ENCODE measurements around the gene NATD1. TPM values are rescaled to one million over a fixed set of nuclear protein-coding genes. Genes with fewer than 3 reads are reported as not detected.

The NATD1 gene
- total and polyA plus RNA-seq, 4 donors = 3.6 to 13.4 (median 6.7) TPM

GRCh38 chr17:21297597-21297996, 44.4 kb upstream of the NATD1 start:
- H3K4me3 ChIP-seq (ENCODE audit: low read length in 2 of 2) = no peak overlapping the region
- ATAC-seq (ENCODE audit: low FRiP score) (no peak), DNase-seq (no peak)
- no peaks in the 10 kb centered on the region for H3K27me3 ChIP-seq (ENCODE audit: control insufficient read depth in 1 of 2, insufficient read depth in 2 of 2, low read length in 1 of 2)
- no peaks in the 10 kb centered on the region for H3K9me3 ChIP-seq (ENCODE audit: control insufficient read depth, low read length)
- no peak overlapping the region for H3K27ac ChIP-seq (ENCODE audit: low read depth in 1 of 2, low read length in 2 of 2)
- peaks cover 0 to 2% of the 10 kb centered on the region in 2 donors for H3K36me3 ChIP-seq (ENCODE audit: control insufficient read depth in 1 of 2, insufficient read depth in 2 of 2, low read length in 1 of 2)
- no peaks in the 10 kb centered on the region for H3K4me1 ChIP-seq (ENCODE audit: control insufficient read depth in 1 of 2, insufficient read depth in 2 of 2, low read length in 2 of 2)
- WGBS, 2 donors = 46 to 57% methylated on average over 10 of the region's 10 CpGs
- intact Hi-C loops (cut with DNase I) = no loop called here

GRCh38 chr17:21297026-21297520, 43.9 kb upstream of the NATD1 start:
- 69 to 71% methylated on average over 10 of the region's 10 CpGs for WGBS, 2 donors
- H3K36me3 ChIP-seq (ENCODE audit: control insufficient read depth in 1 of 2, insufficient read depth in 2 of 2, low read length in 1 of 2) = peaks cover 0 to 2% of the 10 kb centered on the region in 2 donors
- H3K4me1 ChIP-seq (ENCODE audit: control insufficient read depth in 1 of 2, insufficient read depth in 2 of 2, low read length in 2 of 2) = no peaks in the 10 kb centered on the region
- DNase-seq (no peak), ATAC-seq (ENCODE audit: low FRiP score) (no peak)
- H3K27me3 ChIP-seq (ENCODE audit: control insufficient read depth in 1 of 2, insufficient read depth in 2 of 2, low read length in 1 of 2) = no peaks in the 10 kb centered on the region
- no peaks in the 10 kb centered on the region for H3K9me3 ChIP-seq (ENCODE audit: control insufficient read depth, low read length)
- H3K27ac ChIP-seq (ENCODE audit: low read depth in 1 of 2, low read length in 2 of 2) = no peak overlapping the region
- intact Hi-C loops (cut with DNase I) = no loop called here
- no peak overlapping the region for H3K4me3 ChIP-seq (ENCODE audit: low read length in 2 of 2)

DNA sequence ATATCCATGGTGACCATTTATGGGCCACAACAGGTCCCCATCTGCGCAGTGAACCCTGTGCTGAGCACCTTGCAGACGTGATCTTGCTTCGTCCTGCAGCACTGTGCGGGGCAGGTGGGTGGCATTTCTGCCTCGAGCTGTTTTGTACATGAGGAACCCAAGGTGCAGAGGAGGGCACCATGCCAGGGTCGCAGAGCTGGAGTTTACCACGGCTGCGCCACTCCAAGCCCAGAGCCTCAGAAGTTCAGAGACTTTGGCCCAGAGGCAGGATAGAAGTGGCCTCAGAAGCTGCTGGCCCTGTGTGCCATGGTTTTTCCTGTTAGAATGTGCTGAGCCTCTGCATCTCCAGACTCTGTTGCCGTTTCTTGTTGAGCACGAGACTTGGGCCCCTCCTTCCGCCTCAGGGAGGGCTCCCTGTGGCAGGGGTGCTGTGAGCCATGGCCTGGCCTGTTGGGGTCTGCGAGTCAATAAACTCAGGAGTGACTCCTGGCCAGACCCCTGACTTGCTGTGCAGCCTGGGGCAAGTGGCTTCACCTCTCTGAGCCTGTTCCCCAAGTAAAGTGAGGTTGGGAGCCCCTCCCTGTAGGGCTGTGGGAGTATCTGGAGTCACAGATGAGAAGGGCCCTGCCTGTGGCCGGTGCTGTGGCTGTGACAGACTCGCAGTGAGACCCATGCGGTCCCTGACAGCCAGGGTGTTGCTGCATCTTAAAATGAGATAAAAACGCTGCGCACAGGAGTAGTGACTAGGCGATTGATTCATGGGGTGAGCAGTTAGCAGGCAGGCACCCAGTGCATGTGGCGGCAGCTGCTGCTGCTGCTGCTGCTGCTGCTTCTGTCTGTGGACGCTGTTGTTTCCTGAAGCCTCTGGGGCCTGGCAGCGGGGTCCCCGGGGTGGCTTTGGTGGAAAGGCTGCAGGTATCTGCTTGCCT, 43.2 kb upstream of the NATD1 start:
- H3K27me3 ChIP-seq (ENCODE audit: control insufficient read depth in 1 of 2, insufficient read depth in 2 of 2, low read length in 1 of 2) = no peaks in the 10 kb centered on the region
- WGBS, 2 donors = 69 to 71% methylated on average over 22 of the region's 22 CpGs
- ATAC-seq (ENCODE audit: low FRiP score) = no peak
- H3K4me1 ChIP-seq (ENCODE audit: control insufficient read depth in 1 of 2, insufficient read depth in 2 of 2, low read length in 2 of 2) = no peaks in the 10 kb centered on the region
- no peak overlapping the region for H3K27ac ChIP-seq (ENCODE audit: low read depth in 1 of 2, low read length in 2 of 2)
- no peaks in the 10 kb centered on the region for H3K9me3 ChIP-seq (ENCODE audit: control insufficient read depth, low read length)
- intact Hi-C loops (cut with DNase I) = no loop called here
- H3K36me3 ChIP-seq (ENCODE audit: control insufficient read depth in 1 of 2, insufficient read depth in 2 of 2, low read length in 1 of 2) = peaks cover 0 to 2% of the 10 kb centered on the region in 2 donors
- H3K4me3 ChIP-seq (ENCODE audit: low read length in 2 of 2) = no peak overlapping the region
- no peak for DNase-seq

- H3K9me3 ChIP-seq (ENCODE audit: control insufficient read depth, low read length) = no peaks in the 10 kb centered on the region
- H3K27me3 ChIP-seq (ENCODE audit: control insufficient read depth in 1 of 2, insufficient read depth in 2 of 2, low read length in 1 of 2) = no peaks in the 10 kb centered on the region
- intact Hi-C loops (cut with DNase I) = no loop called here
- ATAC-seq (ENCODE audit: low FRiP score) (no peak), DNase-seq (no peak)
- no peaks in the 10 kb centered on the region for H3K4me1 ChIP-seq (ENCODE audit: control insufficient read depth in 1 of 2, insufficient read depth in 2 of 2, low read length in 2 of 2)
- H3K4me3 ChIP-seq (ENCODE audit: low read length in 2 of 2) = no peak overlapping the region
- no peak overlapping the region for H3K27ac ChIP-seq (ENCODE audit: low read depth in 1 of 2, low read length in 2 of 2)
- WGBS, 2 donors = 75% methylated on average over 19 of the region's 19 CpGs
- no peaks in the 10 kb centered on the region for H3K36me3 ChIP-seq (ENCODE audit: control insufficient read depth in 1 of 2, insufficient read depth in 2 of 2, low read length in 1 of 2)
Observed at GRCh38 chr17:21295036-21295952, 42.1 kb upstream of the NATD1 start.

- H3K4me1 ChIP-seq (ENCODE audit: control insufficient read depth in 1 of 2, insufficient read depth in 2 of 2, low read length in 2 of 2) = no peaks in the 10 kb centered on the region
- intact Hi-C loops (cut with DNase I) = no loop called here
- H3K27ac ChIP-seq (ENCODE audit: low read depth in 1 of 2, low read length in 2 of 2) = no peak overlapping the region
Observed at GRCh38 chr17:21294321-21295035, 41.3 kb upstream of the NATD1 start.

GRCh38 chr17:21293831-21294210, 40.6 kb upstream of the NATD1 start:
- 62 to 69% methylated on average over 10 of the region's 10 CpGs for WGBS, 2 donors
- DNase-seq = no peak
- H3K27ac ChIP-seq (ENCODE audit: low read depth in 1 of 2, low read length in 2 of 2) = no peak overlapping the region
- no peaks in the 10 kb centered on the region for H3K27me3 ChIP-seq (ENCODE audit: control insufficient read depth in 1 of 2, insufficient read depth in 2 of 2, low read length in 1 of 2)
- no peaks in the 10 kb centered on the region for H3K36me3 ChIP-seq (ENCODE audit: control insufficient read depth in 1 of 2, insufficient read depth in 2 of 2, low read length in 1 of 2)
- intact Hi-C loops (cut with DNase I) = no loop called here
- no peak overlapping the region for H3K4me3 ChIP-seq (ENCODE audit: low read length in 2 of 2)
- no peak for ATAC-seq (ENCODE audit: low FRiP score)
- H3K9me3 ChIP-seq (ENCODE audit: control insufficient read depth, low read length) = no peaks in the 10 kb centered on the region
- peaks cover 0 to 3% of the 10 kb centered on the region in 2 donors for H3K4me1 ChIP-seq (ENCODE audit: control insufficient read depth in 1 of 2, insufficient read depth in 2 of 2, low read length in 2 of 2)

More at GRCh38 chr17:21294321-21295035, 41.3 kb upstream of the NATD1 start:
- 62 to 72% methylated on average over 12 of the region's 12 CpGs for WGBS, 2 donors
- ATAC-seq (ENCODE audit: low FRiP score) (no peak), DNase-seq (no peak)
- Histone ChIP-seq H3K4me3 (ENCODE audit: low read length in 2 of 2) (no peak overlapping the region), H3K36me3 (ENCODE audit: control insufficient read depth in 1 of 2, insufficient read depth in 2 of 2, low read length in 1 of 2) (no peaks in the 10 kb centered on the region), H3K9me3 (ENCODE audit: control insufficient read depth, low read length) (no peaks in the 10 kb centered on the region), H3K27me3 (ENCODE audit: control insufficient read depth in 1 of 2, insufficient read depth in 2 of 2, low read length in 1 of 2) (no peaks in the 10 kb centered on the region)

DNA sequence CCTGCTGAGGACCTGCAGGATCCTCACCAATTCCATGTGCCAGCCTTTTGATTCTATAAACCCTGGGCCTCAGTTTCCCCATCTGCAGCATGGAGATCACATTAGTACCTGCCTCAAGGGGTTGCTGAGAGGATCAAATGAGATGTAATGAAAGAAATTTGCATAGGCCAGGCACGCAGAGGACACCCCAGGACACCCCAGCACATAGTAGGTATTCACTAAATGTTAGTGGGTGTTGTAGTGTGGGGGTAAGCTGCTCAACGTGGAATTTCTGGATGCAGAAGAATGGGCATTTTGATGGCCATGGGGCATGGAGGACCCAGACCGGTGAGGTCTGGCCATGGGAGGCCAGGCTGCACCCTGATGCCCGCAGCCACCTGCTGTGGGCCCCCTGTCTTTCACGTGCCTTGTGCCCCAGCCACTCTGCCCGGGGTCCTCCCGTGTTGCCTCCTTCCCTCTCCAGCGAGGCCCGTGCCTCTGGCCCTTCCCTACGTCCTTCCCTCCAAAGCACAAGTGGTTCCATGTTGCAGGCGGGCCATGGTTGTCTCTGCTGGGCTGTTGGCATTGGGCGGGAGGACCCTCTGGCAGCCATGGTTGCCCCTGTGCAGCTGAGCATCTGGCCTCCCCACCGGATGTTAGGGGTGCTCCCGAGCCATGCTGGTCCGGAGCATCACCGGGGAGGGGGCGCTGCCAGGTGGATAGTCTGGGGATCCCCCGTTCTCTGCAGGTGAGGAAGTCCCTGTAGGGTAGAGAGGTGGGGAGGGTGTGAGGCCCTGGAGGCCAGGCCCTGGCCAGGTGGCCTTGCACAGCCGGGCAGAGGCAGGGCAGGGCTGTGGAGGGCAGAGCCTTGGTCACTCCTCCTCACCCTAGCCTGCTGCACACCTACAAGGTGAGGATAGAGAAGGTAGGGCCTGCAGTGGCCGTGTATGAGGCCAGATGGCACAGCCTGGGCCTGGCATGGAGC, 39.9 kb upstream of the NATD1 start:
- Histone ChIP-seq H3K9me3 (ENCODE audit: control insufficient read depth, low read length) (no peaks in the 10 kb centered on the region), H3K36me3 (ENCODE audit: control insufficient read depth in 1 of 2, insufficient read depth in 2 of 2, low read length in 1 of 2) (no peaks in the 10 kb centered on the region), H3K4me3 (ENCODE audit: low read length in 2 of 2) (no peak overlapping the region), H3K4me1 (ENCODE audit: control insufficient read depth in 1 of 2, insufficient read depth in 2 of 2, low read length in 2 of 2) (peaks cover 0 to 3% of the 10 kb centered on the region in 2 donors), H3K27me3 (ENCODE audit: control insufficient read depth in 1 of 2, insufficient read depth in 2 of 2, low read length in 1 of 2) (no peaks in the 10 kb centered on the region), H3K27ac (ENCODE audit: low read depth in 1 of 2, low read length in 2 of 2) (no peak overlapping the region)
- ATAC-seq (ENCODE audit: low FRiP score) (no peak), DNase-seq (no peak)
- intact Hi-C loops (cut with DNase I) = no loop called here
- WGBS, 2 donors = 79 to 82% methylated on average over 20 of the region's 20 CpGs

All from aorta (tissue), 5 donors.